Measurements from ENCODE around the gene RRBP1.

DNA sequence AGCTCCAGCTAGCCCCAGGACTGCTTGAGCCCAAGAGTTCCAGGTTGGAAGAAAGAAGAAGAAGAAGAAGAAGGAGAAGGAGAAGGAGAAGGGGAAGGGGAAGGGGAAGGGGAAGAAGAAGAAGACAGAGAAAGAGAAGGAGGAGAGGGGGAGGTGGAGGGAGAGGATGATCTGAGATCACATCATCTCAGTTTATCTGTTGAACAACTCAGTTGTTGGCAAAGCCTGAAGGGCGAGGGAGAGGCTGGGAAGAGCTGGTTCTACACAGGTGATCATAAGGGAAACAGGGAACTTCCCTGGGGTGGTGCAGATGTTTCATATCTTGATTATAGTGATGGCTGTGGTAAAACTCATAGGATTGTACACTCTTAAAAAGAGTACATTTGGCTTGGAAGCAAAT lies 3.1 kb upstream of the RRBP1 start:
- TF ChIP-seq, protein P1, sequence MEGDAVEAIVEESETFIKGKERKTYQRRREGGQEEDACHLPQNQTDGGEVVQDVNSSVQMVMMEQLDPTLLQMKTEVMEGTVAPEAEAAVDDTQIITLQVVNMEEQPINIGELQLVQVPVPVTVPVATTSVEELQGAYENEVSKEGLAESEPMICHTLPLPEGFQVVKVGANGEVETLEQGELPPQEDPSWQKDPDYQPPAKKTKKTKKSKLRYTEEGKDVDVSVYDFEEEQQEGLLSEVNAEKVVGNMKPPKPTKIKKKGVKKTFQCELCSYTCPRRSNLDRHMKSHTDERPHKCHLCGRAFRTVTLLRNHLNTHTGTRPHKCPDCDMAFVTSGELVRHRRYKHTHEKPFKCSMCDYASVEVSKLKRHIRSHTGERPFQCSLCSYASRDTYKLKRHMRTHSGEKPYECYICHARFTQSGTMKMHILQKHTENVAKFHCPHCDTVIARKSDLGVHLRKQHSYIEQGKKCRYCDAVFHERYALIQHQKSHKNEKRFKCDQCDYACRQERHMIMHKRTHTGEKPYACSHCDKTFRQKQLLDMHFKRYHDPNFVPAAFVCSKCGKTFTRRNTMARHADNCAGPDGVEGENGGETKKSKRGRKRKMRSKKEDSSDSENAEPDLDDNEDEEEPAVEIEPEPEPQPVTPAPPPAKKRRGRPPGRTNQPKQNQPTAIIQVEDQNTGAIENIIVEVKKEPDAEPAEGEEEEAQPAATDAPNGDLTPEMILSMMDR (IDR thresholded peaks at IDR 0.05), result no peak
- TF ChIP-seq POLR2A (IDR thresholded peaks at IDR 0.05), result no peak
